B cell (primary cell): ENCODE measurements around the gene MTFR1L. TPM values are rescaled to one million over a fixed set of nuclear protein-coding genes. Genes with fewer than 3 reads are reported as not detected.

ENCODE experiments used
- ATAC-seq: fragments of 200-7000 bp; cut with Tn5 transposase; one replicate; pipeline ENCODE4 v1.10.0; 2021; ENCODE audit warnings: low read depth, mild to moderate bottlenecking, moderate number of reproducible peaks, moderate library complexity
- CTCF ChIA-PET: fragments of 350-600 bp; sonication (Branson Sonifier 250); formaldehyde crosslinking; loops from one replicate; lab custom pipeline; 2021; ENCODE audit warnings: antibody characterized with exemption, inconsistent platforms; lab: Charles Lee
- POLR2A ChIA-PET: fragments of 350-600 bp; sonication (Branson Sonifier 250); formaldehyde crosslinking; loops from one replicate; lab custom pipeline; 2021; ENCODE audit warnings: antibody characterized with exemption; lab: Charles Lee
- DNase-seq: peaks from one replicate; pipeline ENCODE4 v3.0.0; 2013
- H2AFZ ChIP-seq: 2 replicates; pipeline ENCODE4 v1.6.1; 2012; ENCODE audit warnings: mild to moderate bottlenecking, low read depth, low read length; ENCODE audit not compliant: insufficient read depth, poor library complexity, severe bottlenecking
- H3K27ac ChIP-seq, 2 donors: 1 replicate in 1 of 2; 2 replicates in 1 of 2; pipeline ENCODE4 v1.5.1; 2012 to 2013; ENCODE audit warnings: low read length in 2 of 2, mild to moderate bottlenecking in 2 of 2, moderate library complexity in 1 of 2
- H3K27me3 ChIP-seq, 4 experiments: fragments of 200-600 bp in 1 of 4; sonication (generic) in 1 of 4; replicated peaks in 1 of 4; 1 replicate in 2 of 4; 2 replicates in 2 of 4; pipeline versions ENCODE4 v1.6.1 to v1.7.0; 2013 to 2016; ENCODE audit warnings: low read length in 3 of 4, mild to moderate bottlenecking in 2 of 4, mixed read lengths in 1 of 4, moderate library complexity in 1 of 4; ENCODE audit not compliant: insufficient read depth in 4 of 4, control insufficient read depth in 3 of 4; ENCODE audit errors: control extremely low read depth in 1 of 4
- H3K36me3 ChIP-seq, 2 experiments: replicated peaks in 1 of 2; 1 replicate in 1 of 2; 2 replicates in 1 of 2; pipeline versions ENCODE4 v1.6.1 to v1.7.1; 2013; ENCODE audit warnings: low read length in 1 of 2; ENCODE audit not compliant: insufficient read depth in 2 of 2, control insufficient read depth in 1 of 2; ENCODE audit errors: control extremely low read depth in 1 of 2, extremely low read depth in 1 of 2
- H3K4me1 ChIP-seq, 2 donors: fragments of 200-600 bp in 1 of 2; sonication (generic) in 1 of 2; 1 replicate in 1 of 2; 2 replicates in 1 of 2; pipeline versions ENCODE4 v1.5.1 to v1.6.1; 2013 to 2017; ENCODE audit warnings: low read length in 2 of 2; ENCODE audit not compliant: control insufficient read depth in 2 of 2, insufficient read depth in 2 of 2
- H3K4me2 ChIP-seq: replicated peaks from 2 replicates; pipeline ENCODE3; 2012; ENCODE audit warnings: mild to moderate bottlenecking, low read depth, low read length; ENCODE audit not compliant: poor library complexity, severe bottlenecking
- H3K4me3 ChIP-seq, 5 experiments: fragments of 200-600 bp in 1 of 5; sonication (generic) in 1 of 5; 1 replicate in 3 of 5; 2 replicates in 2 of 5; pipeline versions ENCODE4 v1.5.1 to v1.7.0; 2011 to 2016; ENCODE audit warnings: low read length in 4 of 5, mild to moderate bottlenecking in 4 of 5, low read depth in 2 of 5, control low read depth in 1 of 5, moderate library complexity in 1 of 5; ENCODE audit not compliant: insufficient read depth in 1 of 5; ENCODE audit errors: control extremely low read depth in 1 of 5, extremely low read depth in 1 of 5
- H3K79me2 ChIP-seq: fragments of 200-600 bp; sonication (generic); one replicate; pipeline ENCODE4 v1.6.0; 2016; ENCODE audit warnings: low read length; ENCODE audit not compliant: control insufficient read depth, insufficient read depth
- H3K9ac ChIP-seq: fragments of 200-600 bp; sonication (generic); 2 replicates; pipeline ENCODE4 v1.6.1; 2017; ENCODE audit warnings: mild to moderate bottlenecking, low read length, moderate library complexity
- H3K9me3 ChIP-seq, 3 donors: one replicate each; pipeline versions ENCODE4 v1.6.1 to v1.7.1; 2013; ENCODE audit warnings: low read length in 2 of 3; ENCODE audit not compliant: control insufficient read depth in 2 of 3, insufficient read depth in 1 of 3; ENCODE audit errors: control extremely low read depth in 1 of 3
- H4K20me1 ChIP-seq: 2 replicates; pipeline ENCODE4 v1.6.0; 2012; ENCODE audit warnings: mild to moderate bottlenecking, low read length; ENCODE audit not compliant: insufficient read depth, control insufficient read depth, poor library complexity, severe bottlenecking
- H3K27ac Mint-ChIP-seq: one replicate; pipeline ENCODE4 v1.8.0; 2021; ENCODE audit warnings: mixed read lengths
- H3K27me3 Mint-ChIP-seq: one replicate; pipeline ENCODE4 v1.8.0; 2021; ENCODE audit warnings: mixed read lengths
- H3K4me1 Mint-ChIP-seq: one replicate; pipeline ENCODE4 v1.8.0; 2021; ENCODE audit warnings: mixed read lengths
- H3K4me3 Mint-ChIP-seq: one replicate; pipeline ENCODE4 v1.8.0; 2021; ENCODE audit warnings: mixed read lengths
- H3K9me3 Mint-ChIP-seq: one replicate; pipeline ENCODE4 v1.8.0; 2022; ENCODE audit warnings: mixed read lengths; ENCODE audit not compliant: insufficient read depth
- CTCF ChIP-seq: fragments of 200-600 bp; IDR thresholded peaks from one replicate; pipeline ENCODE4 v1.8.0; 2022; ENCODE audit warnings: antibody characterized with exemption, mild to moderate bottlenecking
- EZH2 ChIP-seq: IDR thresholded peaks from 2 replicates; pipeline ENCODE4 v1.6.1; 2012; ENCODE audit warnings: borderline replicate concordance, low read depth, mild to moderate bottlenecking, moderate library complexity, low read length; ENCODE audit not compliant: insufficient read depth, poor library complexity, severe bottlenecking
- WGBS: methylation state at CpG from one replicate; pipeline ENCODE4 v1.1.5; 2013; ENCODE audit warnings: missing lambda C conversion rate; ENCODE audit not compliant: insufficient coverage; 5-methylcytosine and 5-hydroxymethylcytosine counted together
- intact Hi-C: fragments of 100-400 bp; cut with micrococcal nuclease; formaldehyde crosslinking; loops from one replicate; pipeline ENCODE4 v1.10.0; 2022
- polyA plus RNA-seq: library from polyadenylated mRNA; depleted of rRNA; stranded (reverse); fragments of >200 nt; gene quantifications from 2 replicates; pipeline ENCODE4 v1.2.3, GENCODE V29; 2012
- total RNA-seq, 2 donors: library from RNA; stranded (reverse); fragments of 120-200 nt in 1 of 2; gene quantifications; 1 replicate in 1 of 2; 2 replicates in 1 of 2; pipeline versions ENCODE4 v1.2.3 to v1.2.4, GENCODE V29; 2013 to 2022

MTFR1L gene
- total and polyA plus RNA-seq, 2 donors (not counting 1 experiment from before 2014, with no cell fraction given) = 41.5 to 44.6 TPM

- H3K27me3 ChIP-seq = peaks cover 0 to 4% (median 0%) of the 10 kb centered on the region in 4 experiments
- peaks cover 16% of the 10 kb centered on the region for H3K27me3 Mint-ChIP-seq
- no peaks in the 10 kb centered on the region for H3K79me2 ChIP-seq
- H3K4me2 ChIP-seq = no peak overlapping the region
- ATAC-seq (no peak), DNase-seq (no peak)
- no peak overlapping the region for H3K4me3 ChIP-seq
- H3K9ac ChIP-seq = no peak overlapping the region
- no peaks in the 10 kb centered on the region for H3K4me1 Mint-ChIP-seq
- H3K4me1 ChIP-seq = no peaks in the 10 kb centered on the region
- intact Hi-C loops = no loop called here
- no peaks in the 10 kb centered on the region for H3K9me3 ChIP-seq
- no peak overlapping the region for H3K27ac ChIP-seq
- H3K4me3 Mint-ChIP-seq = no peak overlapping the region
- H4K20me1 ChIP-seq = no peaks in the 10 kb centered on the region
- TF ChIP-seq EZH2 = no peak
- no peak for TF ChIP-seq CTCF
- H3K9me3 Mint-ChIP-seq = no peaks in the 10 kb centered on the region
- POLR2A ChIA-PET = no interaction called here
- WGBS = 92% methylated on average over 8 of the region's 10 CpGs
- H3K27ac Mint-ChIP-seq = no peak overlapping the region
- H3K36me3 ChIP-seq = no peaks in the 10 kb centered on the region
- CTCF ChIA-PET = interaction anchor here (0.7 to 1.1 kb wide), 2 partner anchors 25 to 221 kb away, joined by 3 to 4 read pairs; no protein-coding TSS in a partner anchor
- no peak overlapping the region for H2AFZ ChIP-seq
Observed at GRCh38 chr1:25785333-25786067, 34.3 kb upstream of the MTFR1L start.
